SU-DHL-6 (cell line): ENCODE data around the gene CLTC.

ENCODE experiments used
- CTCF ChIP-seq: fragments of 200-600 bp; sonication (generic); IDR thresholded peaks from one replicate; pipeline ENCODE4 v1.5.1; 2017; ENCODE audit warnings: antibody characterized with exemption, mild to moderate bottlenecking, low read length, moderate library complexity; ENCODE audit not compliant: insufficient read depth, poor library complexity, severe bottlenecking
- EZH2phosphoT487 ChIP-seq: fragments of 200-600 bp; sonication (generic), shearing (Covaris generic); conservative IDR thresholded peaks from 2 replicates; pipeline ENCODE4 v1.6.1; 2018; ENCODE audit warnings: mild to moderate bottlenecking, antibody characterized with exemption, low read length, moderate library complexity, mixed read lengths

- TF ChIP-seq CTCF (no peak), EZH2phosphoT487 (no peak)
Observed at GRCh38 chr17:59707149-59707970, 87.7 kb downstream of the CLTC start, which contains the start of the genes PTRH2 and VMP1.
